ENCODE measurements around the gene SLC38A5.
"Not testable (repeated sequence)": the region's sequence is repeated elsewhere in the genome, so short reads cannot be mapped to it uniquely, and the experiment has no call there.

SLC38A5 gene

DNA sequence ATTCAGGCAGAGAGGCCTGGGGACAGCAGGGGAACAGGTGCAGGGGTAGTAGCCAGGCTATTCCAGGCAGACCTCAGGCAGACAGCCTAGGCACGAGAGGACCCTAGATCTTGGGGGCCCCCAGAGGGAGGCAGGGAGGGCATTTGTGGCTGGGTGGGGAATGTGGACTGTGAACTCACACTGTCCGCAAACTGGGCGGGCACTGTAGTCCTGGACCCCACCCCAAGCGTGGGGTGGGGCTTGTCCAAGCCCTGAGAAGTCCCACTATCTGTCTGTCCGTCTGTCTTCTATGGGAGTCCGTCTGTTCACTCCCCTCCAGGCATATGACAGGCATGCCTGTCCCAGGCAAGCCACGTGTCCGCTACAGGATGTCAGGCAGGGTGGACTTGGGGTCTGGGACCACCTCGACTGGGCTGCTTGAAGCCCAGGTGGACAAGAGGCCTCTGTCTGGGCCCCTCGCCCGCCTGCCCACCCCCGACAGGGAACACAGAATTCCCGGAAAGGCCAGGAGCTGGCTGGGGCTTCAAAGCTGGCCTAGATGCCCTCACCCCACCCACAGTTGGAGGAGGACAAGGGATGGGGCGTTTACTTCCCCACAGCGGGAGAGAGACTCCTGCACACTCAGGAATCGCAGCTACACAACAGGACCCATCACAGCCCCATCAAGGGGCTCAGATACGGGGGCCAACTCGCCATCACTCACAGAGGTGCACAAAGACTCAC is at the start of gene SLC38A5:
SLC38A5 (minus strand) TSS at position 151 of the 723 bp plus-strand sequence. CDS start 2,336 bp downstream, outside the sequence.
- DNase-seq (ENCODE audit: low read depth): no peak

DNA sequence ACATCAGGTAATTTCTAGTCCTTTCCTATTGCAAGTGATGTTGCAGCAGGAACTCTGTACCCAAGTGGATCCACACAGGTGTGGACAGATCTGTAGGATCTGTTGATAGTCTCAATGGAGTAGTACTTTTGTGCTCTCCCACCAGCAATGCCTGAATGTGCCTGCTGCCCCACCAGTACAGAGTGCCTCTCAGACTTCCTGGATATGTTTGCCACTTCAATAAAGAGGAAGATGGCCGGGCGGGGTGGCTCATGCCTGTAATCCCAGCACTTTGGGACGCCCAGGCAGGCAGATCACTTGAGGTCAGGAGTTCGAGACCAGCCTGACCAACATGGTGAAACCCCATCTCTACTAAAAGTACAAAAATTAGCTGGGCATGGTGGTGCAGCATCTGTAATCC is 49.4 kb upstream of the SLC38A5 start:
- not testable (repeated sequence) for DNase-seq (ENCODE audit: low read depth)

DNA sequence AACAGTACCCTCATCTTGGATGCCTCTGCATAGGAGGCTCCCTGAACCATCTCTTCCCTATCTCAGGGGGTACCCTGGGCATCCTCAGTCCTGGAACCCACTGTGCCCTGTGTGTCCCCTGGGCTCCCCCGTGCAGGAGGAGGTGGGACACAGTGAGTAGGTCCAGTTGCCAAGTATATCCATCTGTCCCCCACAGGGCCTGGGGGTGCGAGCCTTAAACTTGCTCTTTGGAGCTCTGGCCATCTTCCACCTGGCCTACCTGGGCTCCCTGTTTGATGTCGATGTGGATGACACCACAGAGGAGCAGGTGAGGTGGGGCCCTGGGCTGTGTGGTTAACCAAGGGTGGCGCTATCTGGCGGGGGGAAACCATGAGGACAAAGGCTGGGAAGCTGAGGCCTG is 46.9 kb upstream of the SLC38A5 start:
- no peak for DNase-seq (ENCODE audit: low read depth)

DNA sequence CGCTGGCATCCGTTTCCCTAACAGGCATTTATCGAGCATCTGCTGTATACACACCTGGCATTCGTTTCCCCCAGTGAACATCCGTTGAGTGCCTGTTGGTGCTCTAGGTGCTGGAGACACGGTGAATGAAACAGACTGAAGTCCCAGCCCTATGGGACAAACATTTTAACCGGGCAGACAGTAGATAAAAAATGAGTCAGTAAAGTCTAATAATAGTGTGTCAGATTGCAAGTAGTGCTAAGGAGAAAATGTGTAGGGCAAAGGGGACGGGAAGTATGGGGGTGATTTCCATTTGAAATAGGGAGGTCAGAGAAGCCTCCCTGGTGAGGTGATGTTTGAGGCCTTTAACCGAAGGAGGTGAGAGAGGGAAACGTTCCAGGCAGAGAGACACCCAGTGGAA is 46.2 kb upstream of the SLC38A5 start:
- no peak for DNase-seq (ENCODE audit: low read depth)

DNA sequence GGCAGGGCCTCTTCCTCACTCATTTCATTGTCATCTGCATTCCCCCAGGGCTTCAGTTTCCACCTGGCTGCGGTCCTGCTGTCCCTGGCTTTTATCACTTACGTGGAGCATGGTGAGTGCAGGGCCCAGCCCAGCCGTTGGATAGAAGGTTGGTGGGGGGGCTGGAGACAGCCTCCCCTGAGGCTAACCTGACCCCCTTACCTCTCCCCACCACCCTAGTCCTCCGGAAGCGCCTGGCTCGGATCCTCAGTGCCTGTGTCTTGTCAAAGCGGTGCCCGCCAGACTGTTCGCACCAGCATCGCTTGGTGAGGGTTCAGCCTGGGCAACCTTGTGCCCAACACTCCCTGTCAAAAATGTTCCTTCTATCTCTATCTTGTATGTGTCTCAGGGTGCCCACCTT is 45.8 kb upstream of the SLC38A5 start:
- no peak for DNase-seq (ENCODE audit: low read depth)

DNA sequence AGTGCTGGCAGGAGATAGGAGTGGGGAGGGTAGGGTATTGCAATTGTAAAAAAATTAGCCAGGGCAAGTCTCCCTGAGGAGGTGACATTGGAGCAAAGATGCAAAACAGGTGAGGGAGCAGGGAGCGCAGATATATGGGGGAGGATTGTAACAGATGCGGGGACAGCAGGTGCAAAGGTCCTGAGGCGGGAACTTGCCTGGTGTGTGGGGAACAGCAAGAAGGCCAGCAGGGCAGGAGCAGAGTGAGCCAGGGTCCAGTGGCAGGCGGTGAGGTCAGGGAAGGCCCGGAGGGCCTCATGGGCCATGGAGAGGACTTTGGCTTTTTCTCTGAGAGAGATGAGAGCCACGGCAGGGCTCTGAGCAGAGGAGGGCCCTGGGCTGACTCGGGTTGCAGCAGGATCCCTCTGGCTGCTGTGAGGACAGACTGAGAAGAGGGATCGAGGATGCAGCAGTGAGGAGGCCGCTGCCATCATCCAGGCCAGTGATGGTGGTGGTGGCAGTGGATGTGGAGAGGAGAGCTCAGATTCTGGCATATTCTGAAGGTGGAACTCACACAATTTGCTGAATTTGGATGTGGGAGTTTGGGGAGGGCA is 44.9 kb upstream of the SLC38A5 start:
- no peak for DNase-seq (ENCODE audit: low read depth)

DNA sequence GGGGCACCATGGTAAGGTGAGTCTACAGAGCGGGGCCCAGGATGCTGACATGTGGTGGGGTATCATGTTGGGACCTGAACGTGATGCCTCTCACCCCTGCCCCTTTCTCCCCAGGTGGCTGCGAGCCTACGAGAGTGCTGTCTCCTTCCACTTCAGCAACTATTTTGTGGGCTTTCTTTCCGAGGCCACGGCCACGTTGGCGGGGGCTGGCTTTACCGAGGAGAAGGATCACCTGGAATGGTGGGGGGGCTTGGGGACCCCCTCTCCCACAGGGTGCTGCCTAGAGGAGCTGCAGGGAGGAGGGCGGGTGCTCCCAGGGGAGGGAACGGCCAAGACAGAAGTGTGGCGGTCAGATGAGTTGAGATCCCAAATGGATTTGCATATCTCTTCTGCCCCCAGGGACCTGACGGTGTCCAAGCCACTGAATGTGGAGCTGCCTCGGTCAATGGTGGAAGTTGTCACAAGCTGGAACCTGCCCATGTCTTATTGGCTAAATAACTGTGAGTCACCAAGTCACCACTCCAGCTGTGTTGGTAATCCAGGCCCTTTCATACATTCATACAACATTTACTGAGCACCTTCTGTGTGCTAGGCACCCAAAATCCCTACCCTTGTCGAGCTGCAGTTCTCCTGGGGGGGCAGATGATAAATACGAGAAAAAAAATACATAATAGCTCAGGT is 44.2 kb upstream of the SLC38A5 start:
- DNase-seq (ENCODE audit: low read depth): no peak

DNA sequence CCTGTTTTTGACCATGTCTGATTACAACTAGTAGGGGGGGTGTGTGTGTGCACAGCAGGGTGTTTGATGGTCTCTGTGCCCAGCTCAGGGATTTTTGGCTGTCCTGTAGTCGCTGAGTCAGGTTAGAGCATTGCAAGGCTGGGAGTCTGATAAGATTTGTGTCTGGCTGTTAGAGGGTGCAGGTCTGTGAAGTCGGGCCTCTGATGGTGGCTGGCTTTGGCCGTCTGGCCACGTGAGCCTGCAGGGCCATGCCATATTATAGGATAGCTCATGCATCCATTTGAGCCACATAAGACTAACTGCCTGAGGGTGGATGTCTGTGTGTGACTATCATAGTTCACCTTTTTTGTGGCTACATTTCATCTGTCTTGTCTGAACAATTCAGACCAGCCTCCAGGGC is 43.6 kb upstream of the SLC38A5 start:
- no peak for DNase-seq (ENCODE audit: low read depth)

DNA sequence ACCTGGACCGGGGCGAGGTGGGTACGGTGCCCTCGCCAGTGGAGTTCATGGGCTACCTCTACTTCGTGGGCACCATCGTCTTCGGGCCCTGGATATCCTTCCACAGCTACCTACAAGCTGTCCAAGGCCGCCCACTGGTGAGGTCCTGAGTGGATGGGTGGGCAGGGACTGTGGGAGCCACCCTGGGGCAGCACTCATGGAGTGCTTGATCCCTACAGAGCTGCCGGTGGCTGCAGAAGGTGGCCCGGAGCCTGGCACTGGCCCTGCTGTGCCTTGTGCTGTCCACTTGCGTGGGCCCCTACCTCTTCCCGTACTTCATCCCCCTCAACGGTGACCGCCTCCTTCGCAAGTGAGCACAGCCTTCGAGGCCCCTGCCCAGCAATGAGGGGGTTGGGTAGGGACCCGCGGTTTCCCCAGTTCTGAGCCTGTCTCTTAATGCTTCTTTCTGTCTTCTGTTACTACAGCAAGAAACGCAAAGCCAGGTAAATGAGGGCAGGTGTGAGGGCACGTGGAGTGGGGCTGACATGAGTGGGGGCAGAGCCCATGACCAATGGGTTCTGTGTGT is 42.4 kb upstream of the SLC38A5 start:
- no peak for DNase-seq (ENCODE audit: low read depth)

DNA sequence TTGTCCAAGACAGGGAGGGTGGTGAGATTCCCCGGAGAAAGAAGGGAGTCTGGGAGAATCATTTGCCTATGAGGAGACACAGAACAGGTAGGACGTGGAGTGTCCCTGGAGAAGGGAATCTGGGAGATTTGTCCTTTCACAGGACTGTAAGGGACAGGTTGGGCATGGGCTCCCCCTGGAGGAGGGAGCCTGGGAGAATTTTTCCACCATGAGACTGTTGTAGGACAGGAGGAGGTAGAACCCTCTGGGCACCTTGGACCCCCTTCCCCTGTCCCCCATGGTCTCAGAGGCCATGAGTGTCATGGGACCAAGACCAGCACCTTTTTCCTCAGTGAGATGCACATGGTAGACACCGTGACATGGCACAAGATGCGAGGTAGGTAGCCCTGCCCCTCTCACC is 41.5 kb upstream of the SLC38A5 start:
- no peak for DNase-seq (ENCODE audit: low read depth)

DNA sequence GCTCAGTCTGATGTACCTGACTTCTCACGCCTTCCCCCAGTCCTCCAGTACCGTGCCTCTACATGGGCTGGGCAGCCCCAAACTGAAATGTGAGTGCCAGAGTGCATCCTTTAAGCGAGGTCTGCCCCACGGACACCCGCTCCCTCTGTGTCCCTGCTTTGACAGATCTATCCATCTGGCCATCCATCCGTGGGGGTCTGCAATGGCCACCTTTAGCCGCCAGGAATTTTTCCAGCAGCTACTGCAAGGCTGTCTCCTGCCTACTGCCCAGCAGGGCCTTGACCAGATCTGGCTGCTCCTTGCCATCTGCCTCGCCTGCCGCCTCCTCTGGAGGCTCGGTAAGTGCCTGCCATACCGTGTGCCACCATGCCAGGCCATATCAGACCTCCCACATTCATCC is 39.6 kb upstream of the SLC38A5 start:
- no peak for DNase-seq (ENCODE audit: low read depth)

DNA sequence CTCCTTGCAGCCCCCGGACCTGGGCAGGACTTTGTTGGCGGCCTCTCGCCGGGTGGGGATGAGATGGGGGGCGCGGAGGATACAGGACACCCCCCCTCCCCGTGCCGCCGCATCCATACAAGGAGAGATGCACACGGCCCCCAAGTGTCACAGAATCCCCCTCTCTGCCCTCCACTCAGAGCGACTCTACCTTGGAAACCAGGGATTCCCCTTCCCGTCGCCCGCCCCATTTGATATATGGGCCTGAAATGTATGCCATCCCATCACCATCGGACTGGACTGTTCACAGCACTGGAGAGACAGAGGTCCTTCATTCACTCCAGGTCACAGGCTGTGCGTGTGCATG is 39.2 kb upstream of the SLC38A5 start:
- DNase-seq (ENCODE audit: low read depth): no peak

DNA sequence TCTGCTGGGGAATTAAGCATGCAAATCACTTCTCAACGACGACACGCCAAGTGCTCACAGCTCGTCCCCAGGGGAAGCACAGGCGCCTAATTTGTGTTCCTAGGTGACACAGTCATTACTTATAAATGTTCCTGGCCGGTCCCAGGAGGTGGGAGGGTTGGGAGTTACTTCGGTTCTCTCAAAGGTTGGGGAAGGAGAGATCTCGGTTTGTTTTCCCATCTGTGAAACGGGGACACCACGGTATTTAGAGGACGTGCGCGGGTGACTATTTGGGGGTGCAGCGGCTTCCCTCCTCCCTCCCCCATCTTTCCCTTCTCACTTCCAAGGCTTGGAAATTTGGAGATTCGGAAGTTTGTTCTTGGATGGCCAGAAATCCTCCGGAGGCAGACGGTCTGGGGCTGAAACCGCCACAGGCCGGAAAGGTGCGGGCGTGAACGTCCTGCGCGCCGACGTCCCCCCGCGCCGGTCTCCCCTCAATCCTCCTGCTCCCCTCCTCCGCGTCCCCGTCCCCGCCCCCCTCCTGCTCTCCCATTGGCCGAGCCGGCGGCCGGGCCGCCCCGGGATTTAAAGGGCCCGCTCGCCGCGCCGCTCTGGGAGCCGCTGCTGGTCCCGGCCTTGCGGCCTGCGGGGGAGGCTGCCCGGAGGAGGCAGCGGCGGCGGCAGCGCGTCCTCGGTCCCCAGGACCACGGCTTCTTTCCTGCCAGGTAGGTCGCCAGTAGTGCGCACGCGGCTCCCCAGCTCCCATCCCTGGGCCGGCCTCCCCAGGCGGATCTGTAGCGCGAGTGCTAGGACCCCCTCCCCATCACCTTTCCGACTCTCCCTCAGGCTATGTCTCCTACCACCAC is 38.6 kb upstream of the SLC38A5 start, which contains the start of gene PORCN:
PORCN (plus strand) TSS at position 593 of the 845 bp plus-strand sequence. CDS start 829 bp downstream, outside the sequence.
- no peak for DNase-seq (ENCODE audit: low read depth)

DNA sequence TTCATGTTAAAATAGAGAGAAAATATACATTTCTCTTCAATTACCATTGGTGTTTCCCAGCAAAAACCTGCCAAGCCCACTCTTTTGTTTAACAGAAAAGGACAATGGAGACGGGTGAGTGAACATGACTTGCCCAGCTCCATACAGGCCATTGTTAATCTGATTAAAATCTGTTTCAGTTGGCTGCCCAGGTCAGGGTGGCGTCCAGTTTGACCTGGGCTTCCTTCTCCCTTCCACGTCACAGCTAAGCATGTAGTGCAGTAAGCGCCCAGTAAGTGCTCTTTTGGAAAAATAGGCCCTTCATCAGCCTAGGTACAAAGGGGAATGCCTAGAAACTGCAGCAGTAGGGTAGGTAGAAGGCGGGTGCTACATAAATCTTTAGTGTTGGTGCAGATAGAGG is 37.2 kb upstream of the SLC38A5 start:
- DNase-seq (ENCODE audit: low read depth): no peak

DNA sequence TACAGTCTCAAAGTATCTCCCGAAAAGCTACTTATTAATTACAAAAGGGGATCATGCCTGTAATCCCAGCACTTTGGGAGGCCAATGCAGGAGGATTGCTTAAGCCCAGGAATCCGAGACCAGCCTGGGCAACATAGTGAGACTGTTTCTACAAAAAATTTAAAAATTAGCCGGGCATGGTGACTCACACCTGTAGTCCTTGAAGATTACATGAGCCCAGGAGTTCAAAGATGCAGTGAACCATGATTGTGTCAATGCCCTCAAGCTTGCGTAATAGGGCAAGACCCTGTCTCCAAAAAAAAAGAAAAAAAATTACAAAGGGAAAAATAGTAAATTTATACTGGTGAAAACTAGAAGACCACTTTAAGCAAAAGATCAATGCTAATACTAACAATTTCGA is 35.4 kb upstream of the SLC38A5 start:
- no peak for DNase-seq (ENCODE audit: low read depth)

DNA sequence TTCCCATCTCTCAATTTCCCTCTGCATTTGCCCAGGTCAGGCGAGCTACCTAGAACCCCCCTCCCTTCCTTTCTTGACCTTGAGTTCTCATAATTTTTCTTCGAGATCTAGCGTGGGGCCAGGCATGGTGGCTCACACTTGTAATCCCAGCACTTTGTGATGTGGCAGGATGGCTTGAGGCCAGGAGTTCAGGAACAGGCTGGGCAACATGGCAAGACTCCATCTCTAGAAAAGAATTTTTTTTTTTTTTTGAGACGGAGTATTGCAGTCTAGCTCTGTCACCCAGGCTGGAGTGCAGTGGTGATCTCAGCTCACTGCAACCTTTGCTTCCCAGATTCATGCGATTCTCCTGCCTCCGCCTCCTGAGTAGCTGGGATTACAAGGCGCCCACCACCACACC is 34.2 kb upstream of the SLC38A5 start:
- DNase-seq (ENCODE audit: low read depth): no peak

DNA sequence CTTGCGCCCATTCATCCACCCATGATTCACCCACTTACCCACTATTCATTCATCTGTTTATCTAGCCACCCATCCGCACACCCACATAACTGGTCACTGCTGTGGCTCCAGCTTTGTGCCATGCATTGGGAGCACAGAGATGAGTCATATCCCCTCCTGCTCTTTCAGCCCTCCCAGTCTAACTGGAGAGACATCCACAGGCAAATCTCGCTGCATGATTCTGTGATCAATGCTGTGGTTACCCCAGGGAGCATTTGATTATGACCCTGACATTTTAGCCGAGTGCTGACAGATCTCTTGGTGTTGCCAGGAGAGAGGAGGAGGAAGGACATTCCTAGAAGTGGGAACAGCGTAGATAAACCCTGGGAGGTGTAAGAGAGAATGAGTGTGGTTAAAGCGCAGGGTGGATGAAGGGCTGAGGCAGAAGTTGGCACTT is 28.3 kb upstream of the SLC38A5 start:
- peak; percentile 45 for DNase-seq (ENCODE audit: low read depth)

DNA sequence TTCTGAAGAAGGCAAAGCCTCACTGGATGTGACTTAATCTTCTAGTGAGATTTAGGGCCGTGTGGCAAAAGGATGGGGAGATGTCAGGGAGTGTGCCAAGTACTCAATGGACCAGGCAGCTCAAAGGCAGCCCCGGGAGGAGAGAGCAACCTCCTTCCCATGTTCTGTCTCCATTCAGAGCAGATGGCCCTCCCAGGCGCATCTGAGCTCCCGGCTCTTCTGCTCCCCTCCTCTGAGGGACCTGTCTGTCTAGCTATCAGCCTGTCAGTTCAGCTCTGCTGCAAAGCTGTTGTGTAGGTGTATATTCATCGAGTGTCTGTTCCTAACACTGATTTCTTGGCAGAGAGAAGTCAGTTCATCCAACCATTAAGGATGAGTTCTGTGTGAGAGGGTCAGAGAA is 27.8 kb upstream of the SLC38A5 start:
- no peak for DNase-seq (ENCODE audit: low read depth)

DNA sequence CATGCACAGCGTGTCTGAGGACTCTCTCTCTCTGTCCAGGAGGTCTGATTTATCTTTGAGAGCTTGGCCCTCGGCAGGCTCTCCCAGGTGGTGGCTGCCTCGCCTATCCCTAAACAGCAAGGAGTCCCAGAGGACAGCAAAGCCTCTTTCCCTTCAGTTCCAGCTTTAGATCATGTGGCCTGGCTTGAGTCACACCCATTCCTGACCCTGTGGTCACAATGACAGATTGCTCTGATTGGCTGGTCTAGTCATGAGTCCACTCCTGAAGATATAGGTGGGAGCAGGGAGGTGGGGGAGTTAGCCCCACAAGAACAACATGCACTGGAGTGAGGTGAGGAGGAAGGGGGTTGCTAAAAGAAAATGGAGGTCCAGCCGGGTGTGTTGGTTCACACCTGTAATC is 26.6 kb upstream of the SLC38A5 start:
- no peak for DNase-seq (ENCODE audit: low read depth)

DNA sequence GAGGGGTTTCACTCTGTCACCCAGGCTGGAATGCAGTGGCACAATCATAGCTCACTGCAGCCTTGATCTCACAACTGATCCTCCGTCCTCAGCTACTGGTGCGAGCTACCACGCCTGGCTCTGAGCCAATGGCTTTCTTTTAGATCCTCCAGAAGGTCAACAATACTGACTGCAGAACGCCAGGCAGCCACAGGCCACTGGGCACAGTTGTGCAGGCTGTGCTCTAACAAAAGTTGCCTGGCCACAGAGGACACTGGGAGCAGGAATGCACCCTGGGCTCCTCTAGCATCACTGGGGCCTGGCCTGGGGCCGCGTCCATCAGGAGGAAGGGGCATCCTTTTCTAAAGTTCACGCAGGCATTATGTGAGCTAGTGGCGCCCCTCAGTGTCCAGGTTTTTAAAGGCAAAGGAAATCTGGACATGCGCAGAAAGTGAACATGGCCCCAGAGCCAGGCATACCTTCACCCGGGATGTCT is 23.9 kb upstream of the SLC38A5 start:
- DNase-seq (ENCODE audit: low read depth): no peak

DNA sequence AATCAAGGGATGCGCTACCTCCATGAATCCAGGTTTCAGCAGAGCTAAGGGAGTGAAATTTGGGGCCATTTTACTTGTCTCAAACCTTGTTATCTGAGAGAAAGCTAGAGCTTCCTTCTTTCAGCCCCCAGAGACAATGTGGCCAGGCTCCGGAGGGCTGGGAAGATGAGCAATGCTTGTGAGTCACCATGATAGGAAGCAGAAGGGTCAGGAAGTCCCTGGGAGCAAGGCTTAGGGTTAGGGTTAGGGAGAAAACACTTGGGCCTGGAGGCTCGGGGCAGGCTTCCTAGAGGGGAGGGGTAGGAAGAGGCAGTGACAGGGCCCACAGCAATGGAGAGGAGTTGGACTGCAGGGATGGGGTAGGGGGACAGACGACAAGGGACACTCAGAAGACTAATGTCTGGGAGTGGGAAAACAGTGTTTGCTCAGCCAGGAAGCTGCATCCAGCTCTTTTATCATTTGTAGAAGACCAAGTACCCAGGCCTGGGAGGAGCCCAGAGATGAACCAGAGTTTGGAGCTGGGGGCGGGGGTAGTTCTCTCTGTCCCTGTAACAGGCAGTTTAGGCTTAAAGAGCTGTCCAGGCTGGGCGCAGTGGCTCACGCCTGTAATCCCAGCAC is 22.3 kb upstream of the SLC38A5 start:
- no peak for DNase-seq (ENCODE audit: low read depth)

DNA sequence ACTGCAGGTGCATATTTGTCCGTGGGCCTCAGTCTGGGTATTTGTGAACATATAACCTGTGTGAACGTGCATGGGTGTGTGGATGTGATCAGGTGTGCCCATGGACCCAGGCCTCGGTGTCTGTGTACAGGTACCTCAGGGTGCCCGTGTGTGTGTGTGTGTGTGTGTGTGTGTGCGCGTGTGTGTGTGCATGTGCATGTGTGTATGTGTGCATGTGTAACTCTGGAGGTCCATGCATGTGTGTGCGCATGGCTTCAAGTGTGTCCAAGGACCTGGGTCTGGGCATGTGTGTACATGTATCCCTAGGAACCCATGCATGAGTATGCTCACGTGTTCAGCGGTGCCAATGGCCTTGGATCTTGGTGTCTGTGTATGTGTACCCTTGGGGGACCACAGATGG is 21.7 kb upstream of the SLC38A5 start:
- no peak for DNase-seq (ENCODE audit: low read depth)
